CD8-positive, alpha-beta memory T cell (primary cell): ENCODE measurements around the gene HNRNPLL. TPM values are rescaled to one million over a fixed set of nuclear protein-coding genes. Genes with fewer than 3 reads are reported as not detected.

ENCODE experiments used
- CTCF ChIA-PET: fragments of 350-600 bp; sonication (Branson Sonifier 250); formaldehyde crosslinking; loops from one replicate; lab custom pipeline; 2021; ENCODE audit warnings: antibody characterized with exemption; lab: Charles Lee
- POLR2A ChIA-PET: fragments of 350-600 bp; sonication (Branson Sonifier 250); formaldehyde crosslinking; loops from one replicate; lab custom pipeline; 2021; ENCODE audit warnings: antibody characterized with exemption; lab: Charles Lee
- DNase-seq, 5 donors: peaks; one replicate each; pipeline versions ENCODE4 v3.0.0 to v3.0.0-alpha.2; 2020 to 2022; ENCODE audit warnings: mixed read lengths in 1 of 5
- H3K27ac ChIP-seq: one replicate; pipeline ENCODE4 v1.7.0; 2013; ENCODE audit warnings: low read depth, mild to moderate bottlenecking, low read length, moderate library complexity
- H3K27me3 ChIP-seq: 2 replicates; pipeline ENCODE4 v1.7.0; 2013; ENCODE audit warnings: low read length, mild to moderate bottlenecking; ENCODE audit not compliant: insufficient read depth, poor library complexity, severe bottlenecking
- H3K36me3 ChIP-seq: 2 replicates; pipeline ENCODE4 v1.7.0; 2013; ENCODE audit warnings: mild to moderate bottlenecking, low read length, moderate library complexity; ENCODE audit not compliant: insufficient read depth
- H3K4me1 ChIP-seq: 2 replicates; pipeline ENCODE4 v1.7.0; 2013; ENCODE audit warnings: mild to moderate bottlenecking, low read length, moderate library complexity; ENCODE audit not compliant: insufficient read depth
- H3K4me3 ChIP-seq: 2 replicates; pipeline ENCODE4 v1.7.0; 2013; ENCODE audit warnings: mild to moderate bottlenecking, low read length
- H3K9me3 ChIP-seq: 2 replicates; pipeline ENCODE4 v1.7.0; 2013; ENCODE audit warnings: mild to moderate bottlenecking, low read length
- H3K27ac Mint-ChIP-seq, 8 donors: one replicate each; pipeline ENCODE4 v1.8.0; 2020 to 2021; ENCODE audit warnings: mixed read lengths in 8 of 8, mild to moderate bottlenecking in 6 of 8, inconsistent platforms in 3 of 8, moderate library complexity in 3 of 8
- H3K27me3 Mint-ChIP-seq, 2 donors: one replicate each; pipeline ENCODE4 v1.8.0; 2020 to 2021; ENCODE audit warnings: mixed read lengths in 2 of 2, mild to moderate bottlenecking in 1 of 2, moderate library complexity in 1 of 2
- H3K36me3 Mint-ChIP-seq, 3 donors: one replicate each; pipeline ENCODE4 v1.8.0; 2020 to 2021; ENCODE audit warnings: mixed read lengths in 3 of 3, inconsistent platforms in 1 of 3, mild to moderate bottlenecking in 1 of 3
- H3K4me1 Mint-ChIP-seq, 3 donors: one replicate each; pipeline ENCODE4 v1.8.0; 2020 to 2021; ENCODE audit warnings: mixed read lengths in 3 of 3, inconsistent platforms in 1 of 3, mild to moderate bottlenecking in 1 of 3
- H3K4me3 Mint-ChIP-seq, 7 donors: one replicate each; pipeline ENCODE4 v1.8.0; 2020 to 2021; ENCODE audit warnings: mixed read lengths in 7 of 7, mild to moderate bottlenecking in 6 of 7, moderate library complexity in 4 of 7, inconsistent platforms in 2 of 7
- H3K9me3 Mint-ChIP-seq, 5 donors: one replicate each; pipeline ENCODE4 v1.8.0; 2020 to 2022; ENCODE audit warnings: mixed read lengths in 5 of 5, mild to moderate bottlenecking in 3 of 5, moderate library complexity in 2 of 5, inconsistent platforms in 1 of 5
- polyA plus RNA-seq: library from polyadenylated mRNA; unstranded; fragments of 300-500 nt; fragmentation: Illumina TruSeq; gene quantifications from one replicate; pipeline ENCODE4 v1.2.3, GENCODE V29; 2021
- total RNA-seq, 2 experiments: library from RNA; stranded (reverse); gene quantifications; one replicate each; pipeline ENCODE4 v1.2.3, GENCODE V29; 2021

HNRNPLL gene
- total and polyA plus RNA-seq, 3 experiments from 2014 or later, result 65.4 to 80.8 (median 77.4) TPM

DNA sequence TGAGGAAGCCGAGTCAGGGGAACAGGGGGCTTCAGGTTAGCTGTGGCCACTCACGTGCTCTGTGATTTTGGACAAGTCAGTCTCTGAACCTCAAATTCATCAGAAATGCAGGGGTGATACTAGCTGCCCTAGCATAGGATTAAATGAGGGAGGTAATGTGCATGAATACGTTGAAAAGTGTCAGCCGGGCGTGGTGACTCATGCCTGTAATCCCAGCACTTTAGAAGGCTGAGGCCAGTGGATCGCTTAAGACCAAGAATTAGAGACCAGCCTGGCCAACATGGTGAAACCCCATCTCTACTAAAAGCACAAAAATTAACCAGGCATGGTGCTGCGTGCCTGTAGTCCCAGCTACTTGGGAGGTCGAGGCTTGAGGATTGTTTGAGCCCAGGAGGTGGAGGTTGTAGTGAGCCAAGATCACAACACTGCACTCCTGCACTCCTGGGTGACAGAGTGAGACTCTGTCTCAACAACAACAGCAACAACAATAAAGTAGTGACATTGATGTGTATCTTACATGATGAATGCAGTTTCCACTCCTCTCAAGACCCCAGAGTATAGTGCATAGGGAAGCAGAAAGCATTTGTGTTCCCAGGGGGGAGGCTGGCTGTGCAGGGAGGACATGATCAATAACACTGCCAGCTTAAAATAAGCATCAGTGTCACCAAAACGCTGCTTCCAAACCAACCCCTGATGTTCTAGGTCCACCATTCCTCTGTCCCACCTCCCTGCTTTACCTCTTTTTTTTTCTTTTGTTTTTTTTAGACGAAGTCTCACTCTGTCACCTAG lies 68.8 kb downstream of the HNRNPLL start:
- Mint-ChIP-seq H3K9me3 (no peaks in the 10 kb centered on the region), H3K27me3 (peaks cover 12 to 15% of the 10 kb centered on the region in 2 donors), H3K36me3 (peaks cover 0 to 4% (median 0%) of the 10 kb centered on the region in 3 donors), H3K27ac (no peak overlapping the region), H3K4me1 (peaks cover 3 to 8% (median 3%) of the 10 kb centered on the region in 3 donors), H3K4me3 (no peak overlapping the region)
- ChIA-PET POLR2A (interaction anchor here (0.5 kb wide), 1 partner anchor 242 kb away, joined by 3 read pairs; no protein-coding TSS in a partner anchor), CTCF (interaction anchor here (1.1 to 2.1 kb wide), 3 partner anchors 48 to 209 kb away, joined by 3 to 9 read pairs (median 3); no protein-coding TSS in a partner anchor)
- Histone ChIP-seq H3K4me1 (no peaks in the 10 kb centered on the region), H3K36me3 (no peaks in the 10 kb centered on the region), H3K27ac (no peak overlapping the region), H3K27me3 (no peaks in the 10 kb centered on the region), H3K9me3 (no peaks in the 10 kb centered on the region), H3K4me3 (no peak overlapping the region)
- DNase-seq, result no peak

DNA sequence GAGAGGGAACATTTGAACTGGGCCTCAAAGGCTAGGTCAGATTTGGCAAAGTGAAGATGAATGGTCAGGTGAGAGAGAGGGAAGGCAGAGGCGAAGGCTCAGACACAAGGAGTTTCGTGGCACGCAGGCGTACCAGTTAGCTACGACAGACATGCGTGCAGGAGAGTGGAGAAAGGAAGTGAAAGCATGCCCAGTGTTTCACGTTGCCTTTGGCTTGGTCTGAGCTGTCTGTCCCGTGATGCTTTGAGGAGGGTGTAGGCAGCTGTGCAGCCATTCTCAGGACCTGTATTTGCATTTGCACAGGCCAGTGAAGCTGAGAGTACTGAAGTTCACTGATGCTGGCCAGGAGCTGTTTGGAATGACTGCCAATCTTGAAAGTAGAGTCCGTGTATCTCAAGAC lies 69.5 kb downstream of the HNRNPLL start:
- no peaks in the 10 kb centered on the region for H3K4me1 ChIP-seq
- peaks cover 4 to 14% (median 9%) of the 10 kb centered on the region in 3 donors for H3K4me1 Mint-ChIP-seq
- CTCF ChIA-PET, result interaction anchor here (1.1 to 2.1 kb wide), 3 partner anchors 21 to 208 kb away, joined by 3 to 9 read pairs (median 5); no protein-coding TSS in a partner anchor
- H3K4me3 ChIP-seq, result no peak overlapping the region
- H3K27me3 Mint-ChIP-seq, result peaks cover 13 to 19% of the 10 kb centered on the region in 2 donors
- no peaks in the 10 kb centered on the region for H3K27me3 ChIP-seq
- H3K36me3 ChIP-seq, result no peaks in the 10 kb centered on the region
- H3K36me3 Mint-ChIP-seq, result peaks cover 0 to 4% (median 0%) of the 10 kb centered on the region in 3 donors
- H3K27ac ChIP-seq, result no peak overlapping the region
- POLR2A ChIA-PET, result no interaction called here
- DNase-seq, result no peak
- H3K9me3 Mint-ChIP-seq, result no peaks in the 10 kb centered on the region
- no peaks in the 10 kb centered on the region for H3K9me3 ChIP-seq
- H3K4me3 Mint-ChIP-seq, result no peak overlapping the region
- no peak overlapping the region for H3K27ac Mint-ChIP-seq

DNA sequence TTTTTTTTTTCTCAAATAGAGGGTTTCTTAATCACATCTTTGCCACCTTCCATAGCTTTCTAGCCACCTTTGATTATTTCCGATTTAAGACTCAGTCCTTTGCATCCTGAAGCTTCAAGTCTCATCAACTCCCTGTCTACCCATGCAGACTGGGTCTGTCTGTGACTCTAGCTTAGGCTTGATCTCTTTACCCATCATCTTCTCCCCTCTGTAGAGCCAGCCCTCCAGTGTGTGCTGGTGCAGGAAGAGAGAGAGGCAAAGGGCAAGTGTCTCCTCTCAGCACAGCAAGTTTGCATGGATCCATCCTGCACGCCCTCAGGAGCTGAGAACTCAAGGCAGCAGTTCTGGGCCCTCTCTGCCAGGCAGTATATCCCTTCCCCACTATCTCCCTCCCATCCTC lies 70.4 kb downstream of the HNRNPLL start:
- DNase-seq, result no peak
- Mint-ChIP-seq H3K9me3 (no peaks in the 10 kb centered on the region), H3K4me3 (no peak overlapping the region), H3K36me3 (peaks cover 0 to 4% (median 0%) of the 10 kb centered on the region in 3 donors), H3K27me3 (peaks cover 7 to 20% of the 10 kb centered on the region in 2 donors), H3K27ac (no peak overlapping the region), H3K4me1 (peaks cover 6 to 19% (median 17%) of the 10 kb centered on the region in 3 donors)
- Histone ChIP-seq H3K9me3 (no peaks in the 10 kb centered on the region), H3K27ac (no peak overlapping the region), H3K4me1 (no peaks in the 10 kb centered on the region), H3K27me3 (no peaks in the 10 kb centered on the region), H3K4me3 (no peak overlapping the region), H3K36me3 (no peaks in the 10 kb centered on the region)
- ChIA-PET CTCF (interaction anchor here (1.0 to 2.1 kb wide), 3 partner anchors 19 to 49 kb away, joined by 3 to 9 read pairs (median 5); no protein-coding TSS in a partner anchor), POLR2A (no interaction called here)

DNA sequence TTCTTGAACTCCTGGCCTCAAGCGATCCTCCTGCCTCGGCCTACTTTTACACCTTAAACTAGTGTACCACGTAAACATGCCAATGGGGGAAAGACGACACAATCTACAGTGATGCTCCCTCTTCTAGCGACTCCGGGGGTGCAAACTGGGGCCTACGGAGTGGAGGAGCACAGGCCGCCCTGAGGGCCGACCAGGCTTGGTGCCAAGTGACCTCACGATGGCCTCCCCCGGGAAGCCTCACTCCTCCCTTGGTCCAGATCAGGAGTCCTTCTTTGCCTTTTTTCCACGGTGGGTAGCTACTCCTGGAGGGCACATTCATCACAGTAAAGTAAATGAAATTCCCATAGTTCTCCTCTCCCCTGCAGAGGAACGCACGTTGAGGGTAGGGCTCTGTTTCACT lies 73.5 kb downstream of the HNRNPLL start:
- no peak for DNase-seq
- Mint-ChIP-seq H3K4me3 (peak overlapping the region in 2 of 7 donors; percentile 3 to 51), H3K9me3 (no peaks in the 10 kb centered on the region), H3K4me1 (peaks cover 3 to 15% (median 15%) of the 10 kb centered on the region in 3 donors), H3K27ac (no peak overlapping the region), H3K36me3 (peaks cover 0 to 4% (median 2%) of the 10 kb centered on the region in 3 donors), H3K27me3 (peaks cover 12 to 35% of the 10 kb centered on the region in 2 donors)
- CTCF ChIA-PET, result interaction anchor here (1.2 kb wide), 1 partner anchor 204 kb away, joined by 5 read pairs; no protein-coding TSS in a partner anchor
- Histone ChIP-seq H3K9me3 (no peaks in the 10 kb centered on the region), H3K27ac (no peak overlapping the region), H3K36me3 (no peaks in the 10 kb centered on the region), H3K4me3 (no peak overlapping the region), H3K27me3 (no peaks in the 10 kb centered on the region), H3K4me1 (no peaks in the 10 kb centered on the region)
- POLR2A ChIA-PET, result no interaction called here

DNA sequence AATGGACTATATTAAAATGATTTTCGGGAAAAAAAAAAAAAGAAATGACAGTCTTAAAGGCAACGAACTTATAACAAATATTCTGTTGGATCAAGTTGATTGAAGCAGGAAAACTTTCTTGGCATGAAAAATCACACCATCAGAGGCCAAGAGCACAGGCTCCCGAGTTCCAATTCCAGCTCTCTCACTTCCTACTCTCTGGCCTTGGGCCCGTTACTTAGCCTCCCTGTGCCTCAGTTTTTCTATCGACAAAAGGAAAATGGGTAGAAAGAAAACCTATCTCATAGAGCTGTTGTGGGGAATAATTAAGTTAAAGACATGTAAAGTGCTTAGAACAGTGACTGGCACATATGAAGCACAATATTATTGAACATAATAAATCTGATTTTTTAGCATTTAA lies 74.2 kb downstream of the HNRNPLL start:
- H3K36me3 Mint-ChIP-seq, result peaks cover 0 to 4% (median 2%) of the 10 kb centered on the region in 3 donors
- ChIA-PET POLR2A (interaction anchor here (0.5 kb wide), 1 partner anchor 219 kb away, joined by 3 read pairs; no protein-coding TSS in a partner anchor), CTCF (interaction anchor here (1.2 kb wide), 1 partner anchor 205 kb away, joined by 5 read pairs; no protein-coding TSS in a partner anchor)
- Histone ChIP-seq H3K27ac (no peak overlapping the region), H3K27me3 (no peaks in the 10 kb centered on the region), H3K36me3 (no peaks in the 10 kb centered on the region), H3K4me1 (no peaks in the 10 kb centered on the region), H3K4me3 (no peak overlapping the region), H3K9me3 (no peaks in the 10 kb centered on the region)
- no peaks in the 10 kb centered on the region for H3K9me3 Mint-ChIP-seq
- peak overlapping the region in 5 of 7 donors; percentile 29 to 71 (median 36) for H3K4me3 Mint-ChIP-seq
- no peak for DNase-seq
- peak overlapping the region in 1 of 8 donors; percentile 69 for H3K27ac Mint-ChIP-seq
- peaks cover 15 to 42% of the 10 kb centered on the region in 2 donors for H3K27me3 Mint-ChIP-seq
- peaks cover 3 to 15% (median 15%) of the 10 kb centered on the region in 3 donors for H3K4me1 Mint-ChIP-seq

DNA sequence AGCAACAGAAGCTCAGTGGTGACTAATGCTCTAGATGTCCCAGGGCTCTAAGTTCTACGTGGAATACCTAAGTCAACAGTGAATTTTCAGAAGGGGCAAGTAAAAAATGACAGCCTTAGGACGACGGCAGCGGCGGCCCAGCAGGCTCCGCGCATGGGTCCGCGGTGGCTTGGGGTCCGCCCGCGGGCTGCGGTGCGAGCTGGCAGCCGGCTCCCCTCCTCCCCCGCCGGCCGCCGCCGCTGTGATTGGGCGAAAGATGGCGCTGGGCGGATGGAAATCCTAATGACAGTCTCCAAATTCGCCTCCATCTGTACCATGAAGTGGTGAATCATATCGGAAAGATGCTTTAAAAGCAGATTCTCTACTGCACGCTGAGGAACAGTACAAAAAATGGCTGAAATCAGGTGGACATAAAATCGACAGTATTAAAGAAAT lies 74.7 kb downstream of the HNRNPLL start:
- no peak for DNase-seq
- Mint-ChIP-seq H3K27me3 (peaks cover 15 to 45% of the 10 kb centered on the region in 2 donors), H3K36me3 (peaks cover 0 to 4% (median 2%) of the 10 kb centered on the region in 3 donors), H3K9me3 (no peaks in the 10 kb centered on the region), H3K27ac (no peak overlapping the region), H3K4me3 (peak overlapping the region in 5 of 7 donors; percentile 57 to 74 (median 67)), H3K4me1 (peaks cover 3 to 15% (median 12%) of the 10 kb centered on the region in 3 donors)
- ChIA-PET POLR2A (no interaction called here), CTCF (interaction anchor here (0.8 kb wide), 1 partner anchor 546 kb away, joined by 3 read pairs; no protein-coding TSS in a partner anchor)
- Histone ChIP-seq H3K27me3 (no peaks in the 10 kb centered on the region), H3K36me3 (no peaks in the 10 kb centered on the region), H3K4me3 (no peak overlapping the region), H3K9me3 (no peaks in the 10 kb centered on the region), H3K4me1 (no peaks in the 10 kb centered on the region), H3K27ac (no peak overlapping the region)

DNA sequence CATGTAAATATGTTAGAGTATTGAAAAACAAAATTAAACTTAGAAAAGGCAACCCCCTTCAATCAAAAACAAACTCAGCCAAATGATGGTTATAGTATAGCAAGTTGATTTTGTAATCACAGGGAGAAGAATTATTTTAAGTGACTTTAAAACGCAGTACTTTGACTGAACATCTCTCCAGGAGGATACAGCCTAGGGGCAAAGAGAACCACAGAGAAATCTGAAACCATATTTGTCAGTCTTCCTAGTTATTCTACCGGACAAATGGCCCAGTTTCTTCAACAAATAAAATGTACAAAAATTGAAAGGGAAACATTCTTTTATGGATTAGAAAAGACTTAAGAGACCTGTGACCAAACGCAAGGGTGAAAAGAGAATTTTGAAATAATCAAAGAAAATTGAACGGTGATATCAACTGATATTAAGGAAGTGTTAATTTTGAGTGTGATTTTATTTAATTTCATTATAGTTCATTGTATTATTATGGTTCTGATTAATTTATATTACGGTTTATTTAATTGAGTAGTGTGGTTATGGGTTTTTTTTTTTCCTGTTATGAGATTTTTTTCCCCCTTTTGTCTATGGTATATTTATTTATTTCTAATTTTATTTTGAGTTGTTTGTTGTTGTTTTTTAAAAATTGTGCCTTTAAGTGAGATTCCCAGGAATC lies 75.3 kb downstream of the HNRNPLL start:
- Mint-ChIP-seq H3K4me3 (peak overlapping the region in 5 of 7 donors; percentile 23 to 71 (median 50)), H3K27ac (peak overlapping the region in 1 of 8 donors; percentile 72), H3K36me3 (peaks cover 0 to 4% (median 2%) of the 10 kb centered on the region in 3 donors), H3K4me1 (peaks cover 3 to 15% (median 11%) of the 10 kb centered on the region in 3 donors), H3K9me3 (no peaks in the 10 kb centered on the region), H3K27me3 (peaks cover 15 to 45% of the 10 kb centered on the region in 2 donors)
- Histone ChIP-seq H3K36me3 (no peaks in the 10 kb centered on the region), H3K4me1 (no peaks in the 10 kb centered on the region), H3K4me3 (no peak overlapping the region), H3K27ac (no peak overlapping the region), H3K9me3 (no peaks in the 10 kb centered on the region), H3K27me3 (no peaks in the 10 kb centered on the region)
- ChIA-PET CTCF (interaction anchor here (0.8 to 1.3 kb wide), 2 partner anchors 8 to 546 kb away, joined by 3 read pairs; no protein-coding TSS in a partner anchor), POLR2A (no interaction called here)
- no peak for DNase-seq
